Measurements from ENCODE around the gene TBC1D22A.

The TBC1D22A gene

GRCh38 chr22:47023871-47024270, 261.4 kb downstream of the TBC1D22A start:
- peaks cover 16% of the 10 kb centered on the region for H3K36me3 Mint-ChIP-seq (ENCODE audit: low read depth)
- no peak overlapping the region for H3K27ac Mint-ChIP-seq
- H3K27me3 Mint-ChIP-seq (ENCODE audit: low read depth), result no peaks in the 10 kb centered on the region
- no peak overlapping the region for H3K4me3 Mint-ChIP-seq
- DNase-seq (ENCODE audit: low spot score), result no peak
- H3K9me3 Mint-ChIP-seq, result peaks cover 11% of the 10 kb centered on the region
- H3K4me1 Mint-ChIP-seq (ENCODE audit: low read depth), result no peaks in the 10 kb centered on the region

- Mint-ChIP-seq H3K27me3 (ENCODE audit: low read depth) (no peaks in the 10 kb centered on the region), H3K9me3 (no peaks in the 10 kb centered on the region), H3K4me3 (no peak overlapping the region), H3K4me1 (ENCODE audit: low read depth) (no peaks in the 10 kb centered on the region), H3K36me3 (ENCODE audit: low read depth) (peaks cover 3% of the 10 kb centered on the region), H3K27ac (no peak overlapping the region)
- DNase-seq (ENCODE audit: low spot score), result no peak
These were observed 265.3 kb downstream of the TBC1D22A start for GRCh38 chr22:47027766-47028165.

- Mint-ChIP-seq H3K36me3 (ENCODE audit: low read depth) (no peaks in the 10 kb centered on the region), H3K9me3 (no peaks in the 10 kb centered on the region), H3K4me3 (no peak overlapping the region), H3K27ac (no peak overlapping the region), H3K27me3 (ENCODE audit: low read depth) (no peaks in the 10 kb centered on the region), H3K4me1 (ENCODE audit: low read depth) (no peaks in the 10 kb centered on the region)
- DNase-seq (ENCODE audit: low spot score), result no peak
These were observed 267.0 kb downstream of the TBC1D22A start for GRCh38 chr22:47029244-47030074.

GRCh38 chr22:47030143-47030661, 267.8 kb downstream of the TBC1D22A start:
- Mint-ChIP-seq H3K9me3 (no peaks in the 10 kb centered on the region), H3K27ac (no peak overlapping the region), H3K4me1 (ENCODE audit: low read depth) (no peaks in the 10 kb centered on the region), H3K27me3 (ENCODE audit: low read depth) (no peaks in the 10 kb centered on the region), H3K36me3 (ENCODE audit: low read depth) (no peaks in the 10 kb centered on the region), H3K4me3 (no peak overlapping the region)
- no peak for DNase-seq (ENCODE audit: low spot score)

GRCh38 chr22:47030881-47031627, 268.6 kb downstream of the TBC1D22A start:
- Mint-ChIP-seq H3K9me3 (no peaks in the 10 kb centered on the region), H3K4me1 (ENCODE audit: low read depth) (no peaks in the 10 kb centered on the region), H3K4me3 (no peak overlapping the region), H3K36me3 (ENCODE audit: low read depth) (no peaks in the 10 kb centered on the region), H3K27ac (no peak overlapping the region), H3K27me3 (ENCODE audit: low read depth) (no peaks in the 10 kb centered on the region)
- no peak for DNase-seq (ENCODE audit: low spot score)

GRCh38 chr22:47031628-47031915, 269.1 kb downstream of the TBC1D22A start:
- H3K27me3 Mint-ChIP-seq (ENCODE audit: low read depth), result no peaks in the 10 kb centered on the region
- H3K9me3 Mint-ChIP-seq, result no peaks in the 10 kb centered on the region
- H3K27ac Mint-ChIP-seq, result no peak overlapping the region
- H3K36me3 Mint-ChIP-seq (ENCODE audit: low read depth), result no peaks in the 10 kb centered on the region
- DNase-seq (ENCODE audit: low spot score), result no peak
- H3K4me1 Mint-ChIP-seq (ENCODE audit: low read depth), result no peaks in the 10 kb centered on the region
- no peak overlapping the region for H3K4me3 Mint-ChIP-seq

- Mint-ChIP-seq H3K27ac (no peak overlapping the region), H3K4me3 (no peak overlapping the region), H3K4me1 (ENCODE audit: low read depth) (no peaks in the 10 kb centered on the region), H3K36me3 (ENCODE audit: low read depth) (no peaks in the 10 kb centered on the region), H3K9me3 (no peaks in the 10 kb centered on the region), H3K27me3 (ENCODE audit: low read depth) (no peaks in the 10 kb centered on the region)
- DNase-seq (ENCODE audit: low spot score), result no peak
These were observed 269.9 kb downstream of the TBC1D22A start for GRCh38 chr22:47032091-47032943.

- Mint-ChIP-seq H3K9me3 (no peaks in the 10 kb centered on the region), H3K36me3 (ENCODE audit: low read depth) (no peaks in the 10 kb centered on the region), H3K27me3 (ENCODE audit: low read depth) (no peaks in the 10 kb centered on the region), H3K4me3 (no peak overlapping the region), H3K27ac (no peak overlapping the region), H3K4me1 (ENCODE audit: low read depth) (no peaks in the 10 kb centered on the region)
- DNase-seq (ENCODE audit: low spot score), result no peak
These were observed 270.7 kb downstream of the TBC1D22A start for GRCh38 chr22:47032956-47033647.

GRCh38 chr22:47033648-47034000, 271.2 kb downstream of the TBC1D22A start:
- DNase-seq (ENCODE audit: low spot score), result no peak
- H3K4me1 Mint-ChIP-seq (ENCODE audit: low read depth), result no peaks in the 10 kb centered on the region
- no peak overlapping the region for H3K27ac Mint-ChIP-seq
- H3K27me3 Mint-ChIP-seq (ENCODE audit: low read depth), result no peaks in the 10 kb centered on the region
- no peak overlapping the region for H3K4me3 Mint-ChIP-seq
- H3K36me3 Mint-ChIP-seq (ENCODE audit: low read depth), result no peaks in the 10 kb centered on the region
- H3K9me3 Mint-ChIP-seq, result no peaks in the 10 kb centered on the region

GRCh38 chr22:47034076-47034808, 271.8 kb downstream of the TBC1D22A start:
- Mint-ChIP-seq H3K4me1 (ENCODE audit: low read depth) (no peaks in the 10 kb centered on the region), H3K9me3 (no peaks in the 10 kb centered on the region), H3K36me3 (ENCODE audit: low read depth) (no peaks in the 10 kb centered on the region), H3K27me3 (ENCODE audit: low read depth) (no peaks in the 10 kb centered on the region), H3K27ac (no peak overlapping the region), H3K4me3 (no peak overlapping the region)
- DNase-seq (ENCODE audit: low spot score), result no peak

GRCh38 chr22:47034905-47035419, 272.5 kb downstream of the TBC1D22A start:
- Mint-ChIP-seq H3K27ac (no peak overlapping the region), H3K9me3 (no peaks in the 10 kb centered on the region), H3K4me3 (no peak overlapping the region), H3K36me3 (ENCODE audit: low read depth) (no peaks in the 10 kb centered on the region), H3K4me1 (ENCODE audit: low read depth) (no peaks in the 10 kb centered on the region), H3K27me3 (ENCODE audit: low read depth) (no peaks in the 10 kb centered on the region)
- no peak for DNase-seq (ENCODE audit: low spot score)

GRCh38 chr22:47035425-47035881, 273.0 kb downstream of the TBC1D22A start:
- no peak for DNase-seq (ENCODE audit: low spot score)
- Mint-ChIP-seq H3K4me3 (no peak overlapping the region), H3K27me3 (ENCODE audit: low read depth) (no peaks in the 10 kb centered on the region), H3K27ac (no peak overlapping the region), H3K4me1 (ENCODE audit: low read depth) (no peaks in the 10 kb centered on the region), H3K9me3 (no peaks in the 10 kb centered on the region), H3K36me3 (ENCODE audit: low read depth) (no peaks in the 10 kb centered on the region)

- no peaks in the 10 kb centered on the region for H3K27me3 Mint-ChIP-seq (ENCODE audit: low read depth)
- DNase-seq (ENCODE audit: low spot score), result no peak
- no peak overlapping the region for H3K27ac Mint-ChIP-seq
- H3K36me3 Mint-ChIP-seq (ENCODE audit: low read depth), result no peaks in the 10 kb centered on the region
- H3K4me3 Mint-ChIP-seq, result no peak overlapping the region
- no peaks in the 10 kb centered on the region for H3K9me3 Mint-ChIP-seq
- no peaks in the 10 kb centered on the region for H3K4me1 Mint-ChIP-seq (ENCODE audit: low read depth)
These were observed 273.9 kb downstream of the TBC1D22A start for GRCh38 chr22:47036352-47036751.
